ENCODE data around the gene UBL4B.
A peak's percentile ranks its signal among the peaks of the same experiment; 100 is the strongest.

Gene UBL4B

GRCh38 chr1:110118636-110119396, 6.6 kb downstream of the UBL4B start:
- no peak for DNase-seq

GRCh38 chr1:110119843-110120242, 7.6 kb downstream of the UBL4B start:
- DNase-seq = no peak

GRCh38 chr1:110120960-110121561, 8.8 kb downstream of the UBL4B start:
- DNase-seq = no peak

- no peak for DNase-seq
Measured at GRCh38 chr1:110123224-110123623, 11.0 kb downstream of the UBL4B start.

GRCh38 chr1:110125810-110126209, 13.6 kb downstream of the UBL4B start:
- DNase-seq = no peak

- DNase-seq = no peak
Measured at GRCh38 chr1:110130113-110130591, 17.9 kb downstream of the UBL4B start.

- DNase-seq = no peak
Measured at GRCh38 chr1:110130989-110131388, 18.7 kb downstream of the UBL4B start.

- no peak for DNase-seq
Measured at GRCh38 chr1:110132682-110133081, 20.4 kb downstream of the UBL4B start.

- DNase-seq = no peak
Measured at GRCh38 chr1:110133436-110133835, 21.2 kb downstream of the UBL4B start.

GRCh38 chr1:110134050-110134595, 21.9 kb downstream of the UBL4B start:
- DNase-seq = no peak

GRCh38 chr1:110135246-110135645, 23.0 kb downstream of the UBL4B start:
- no peak for DNase-seq

GRCh38 chr1:110135666-110136065, 23.4 kb downstream of the UBL4B start:
- DNase-seq = no peak

- DNase-seq = no peak
Measured at GRCh38 chr1:110136911-110137310, 24.7 kb downstream of the UBL4B start.

- DNase-seq = no peak
Measured at GRCh38 chr1:110138956-110139355, 26.7 kb downstream of the UBL4B start.

- no peak for DNase-seq
Measured at GRCh38 chr1:110144366-110144765, 32.1 kb downstream of the UBL4B start.

- peak; percentile 6 to 26 for DNase-seq
Measured at GRCh38 chr1:110148961-110149360, 36.7 kb downstream of the UBL4B start.

GRCh38 chr1:110150330-110151174, 38.3 kb downstream of the UBL4B start, which contains the start of gene SLC6A17:
Gene SLC6A17, plus strand, starts transcription at chr1:110150494. Its CDS starts 16,436 bp downstream, at chr1:110166930.
- DNase-seq = no peak

- no peak for DNase-seq
Measured at GRCh38 chr1:110151175-110151669, 39.0 kb downstream of the UBL4B start.

- no peak for DNase-seq
Measured at GRCh38 chr1:110152133-110152785, 40.0 kb downstream of the UBL4B start.

GRCh38 chr1:110153407-110153950, 41.2 kb downstream of the UBL4B start:
- no peak for DNase-seq

GRCh38 chr1:110155878-110156522, 43.8 kb downstream of the UBL4B start:
- DNase-seq = peak; percentile 44 to 68

All from inflammatory macrophage (primary cell).